K562 (cell line): ENCODE results near the gene SH3BP5L. TPM values are rescaled to one million over a fixed set of nuclear protein-coding genes. Genes with fewer than 3 reads are reported as not detected.
A peak's percentile ranks its signal among the peaks of the same experiment; 100 is the strongest.

Experiments
- KDM5B ChIP-seq: fragments of 200-600 bp; sonication (generic); IDR thresholded peaks from 2 replicates; pipeline ENCODE4 v1.6.1; 2012; ENCODE audit warnings: low read depth, mild to moderate bottlenecking, moderate library complexity, low read length, control low read depth, inconsistent platforms; ENCODE audit not compliant: insufficient replicate concordance
- polyA plus RNA-seq, 8 experiments: library from polyadenylated mRNA; depleted of rRNA in 4 of 8; stranded (reverse) in 5 of 8; unstranded in 3 of 8; fragments of >200 nt; fragmentation: Nextera tagmentation in 2 of 8; fragmentation: Illumina TruSeq in 1 of 8; extraction: Ambion mirVana in 2 of 8; extraction: Trizol in 1 of 8; gene quantifications; 2 replicates each; pipeline versions ENCODE4 v1.2.1 to v1.2.3, GENCODE V29; 2011 to 2014; ENCODE audit warnings: inconsistent platforms in 1 of 8, missing spikeins in 1 of 8
- total RNA-seq, 7 experiments: library from RNA; depleted of rRNA in 6 of 7; stranded (reverse); fragments of >200 nt in 6 of 7; fragmentation: Illumina TruSeq in 2 of 7; extraction: Trizol in 2 of 7; gene quantifications; 2 replicates each; pipeline versions ENCODE4 v1.2.1 to v1.2.3, GENCODE V29; 2011 to 2021; ENCODE audit warnings: low replicate concordance in 1 of 7
- TF ChIP-seq, protein P1 (sequence below): fragments of 450-650 bp; IDR thresholded peaks from 2 replicates; pipeline ENCODE4 v1.6.1; 2016; ENCODE audit warnings: low read depth

SH3BP5L gene
- total and polyA plus RNA-seq, 9 of the 15 experiments (the other 6 are each of a cell fraction or from before 2014, with no cell fraction given): 1.9 to 26.5 (median 15.8) TPM

DNA sequence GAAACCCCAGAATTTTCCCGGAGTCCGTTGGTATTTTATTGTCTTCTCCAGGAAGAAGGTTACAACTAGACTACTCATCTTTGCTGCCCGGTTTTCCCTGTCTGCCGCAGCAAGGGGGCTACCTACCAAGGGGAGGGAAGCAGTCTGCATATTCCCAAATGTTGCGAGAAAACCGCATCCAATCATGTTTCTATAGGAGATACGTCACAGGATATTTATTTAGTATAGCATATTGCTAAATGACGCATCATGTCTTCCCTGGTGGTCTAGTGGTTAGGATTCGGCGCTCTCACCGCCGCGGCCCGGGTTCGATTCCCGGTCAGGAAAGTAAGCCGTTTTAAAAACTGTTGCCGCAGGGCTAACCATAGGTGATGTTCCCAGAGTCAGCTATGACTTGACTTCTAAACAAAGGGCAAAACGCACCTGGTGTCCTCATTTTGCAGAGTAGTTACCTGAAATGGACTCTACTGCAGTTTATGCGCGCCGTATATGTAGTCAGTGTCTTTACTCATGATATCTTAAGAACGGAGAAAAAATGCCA, 48.3 kb upstream of the SH3BP5L start (continued):
- TF ChIP-seq, protein P1, sequence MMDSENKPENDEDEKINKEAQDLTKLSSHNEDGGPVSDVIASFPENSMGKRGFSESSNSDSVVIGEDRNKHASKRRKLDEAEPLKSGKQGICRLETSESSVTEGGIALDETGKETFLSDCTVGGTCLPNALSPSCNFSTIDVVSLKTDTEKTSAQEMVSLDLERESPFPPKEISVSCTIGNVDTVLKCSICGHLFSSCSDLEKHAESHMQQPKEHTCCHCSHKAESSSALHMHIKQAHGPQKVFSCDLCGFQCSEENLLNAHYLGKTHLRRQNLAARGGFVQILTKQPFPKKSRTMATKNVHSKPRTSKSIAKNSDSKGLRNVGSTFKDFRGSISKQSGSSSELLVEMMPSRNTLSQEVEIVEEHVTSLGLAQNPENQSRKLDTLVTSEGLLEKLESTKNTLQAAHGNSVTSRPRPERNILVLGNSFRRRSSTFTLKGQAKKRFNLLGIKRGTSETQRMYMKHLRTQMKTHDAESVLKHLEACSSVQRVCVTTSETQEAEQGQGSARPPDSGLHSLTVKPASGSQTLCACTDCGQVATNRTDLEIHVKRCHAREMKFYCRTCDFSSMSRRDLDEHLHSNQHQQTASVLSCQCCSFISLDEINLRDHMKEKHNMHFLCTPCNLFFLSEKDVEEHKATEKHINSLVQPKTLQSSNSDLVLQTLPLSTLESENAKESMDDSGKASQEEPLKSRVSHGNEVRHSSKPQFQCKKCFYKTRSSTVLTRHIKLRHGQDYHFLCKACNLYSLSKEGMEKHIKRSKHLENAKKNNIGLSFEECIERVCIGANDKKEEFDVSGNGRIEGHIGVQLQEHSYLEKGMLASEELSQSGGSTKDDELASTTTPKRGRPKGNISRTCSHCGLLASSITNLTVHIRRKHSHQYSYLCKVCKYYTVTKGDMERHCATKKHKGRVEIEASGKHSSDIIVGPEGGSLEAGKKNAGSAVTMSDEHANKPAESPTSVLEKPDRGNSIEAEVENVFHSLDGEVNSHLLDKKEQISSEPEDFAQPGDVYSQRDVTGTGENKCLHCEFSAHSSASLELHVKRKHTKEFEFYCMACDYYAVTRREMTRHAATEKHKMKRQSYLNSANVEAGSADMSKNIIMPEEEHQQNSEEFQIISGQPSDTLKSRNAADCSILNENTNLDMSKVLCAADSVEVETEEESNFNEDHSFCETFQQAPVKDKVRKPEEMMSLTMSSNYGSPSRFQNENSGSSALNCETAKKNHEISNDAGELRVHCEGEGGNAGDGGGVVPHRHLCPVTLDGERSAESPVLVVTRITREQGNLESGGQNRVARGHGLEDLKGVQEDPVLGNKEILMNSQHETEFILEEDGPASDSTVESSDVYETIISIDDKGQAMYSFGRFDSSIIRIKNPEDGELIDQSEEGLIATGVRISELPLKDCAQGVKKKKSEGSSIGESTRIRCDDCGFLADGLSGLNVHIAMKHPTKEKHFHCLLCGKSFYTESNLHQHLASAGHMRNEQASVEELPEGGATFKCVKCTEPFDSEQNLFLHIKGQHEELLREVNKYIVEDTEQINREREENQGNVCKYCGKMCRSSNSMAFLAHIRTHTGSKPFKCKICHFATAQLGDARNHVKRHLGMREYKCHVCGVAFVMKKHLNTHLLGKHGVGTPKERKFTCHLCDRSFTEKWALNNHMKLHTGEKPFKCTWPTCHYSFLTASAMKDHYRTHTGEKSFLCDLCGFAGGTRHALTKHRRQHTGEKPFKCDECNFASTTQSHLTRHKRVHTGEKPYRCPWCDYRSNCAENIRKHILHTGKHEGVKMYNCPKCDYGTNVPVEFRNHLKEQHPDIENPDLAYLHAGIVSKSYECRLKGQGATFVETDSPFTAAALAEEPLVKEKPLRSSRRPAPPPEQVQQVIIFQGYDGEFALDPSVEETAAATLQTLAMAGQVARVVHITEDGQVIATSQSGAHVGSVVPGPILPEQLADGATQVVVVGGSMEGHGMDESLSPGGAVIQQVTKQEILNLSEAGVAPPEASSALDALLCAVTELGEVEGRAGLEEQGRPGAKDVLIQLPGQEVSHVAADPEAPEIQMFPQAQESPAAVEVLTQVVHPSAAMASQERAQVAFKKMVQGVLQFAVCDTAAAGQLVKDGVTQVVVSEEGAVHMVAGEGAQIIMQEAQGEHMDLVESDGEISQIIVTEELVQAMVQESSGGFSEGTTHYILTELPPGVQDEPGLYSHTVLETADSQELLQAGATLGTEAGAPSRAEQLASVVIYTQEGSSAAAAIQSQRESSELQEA: peak; percentile 63
- TF ChIP-seq KDM5B: no peak
